Measurements from ENCODE around the gene PAPPA. TPM values are rescaled to one million over a fixed set of nuclear protein-coding genes. Genes with fewer than 3 reads are reported as not detected.

The PAPPA gene
- total and polyA plus RNA-seq, 9 of the 15 experiments (the other 6 are each of a cell fraction or from before 2014, with no cell fraction given), result 0.06 to 0.18 (median 0.11) TPM

DNA sequence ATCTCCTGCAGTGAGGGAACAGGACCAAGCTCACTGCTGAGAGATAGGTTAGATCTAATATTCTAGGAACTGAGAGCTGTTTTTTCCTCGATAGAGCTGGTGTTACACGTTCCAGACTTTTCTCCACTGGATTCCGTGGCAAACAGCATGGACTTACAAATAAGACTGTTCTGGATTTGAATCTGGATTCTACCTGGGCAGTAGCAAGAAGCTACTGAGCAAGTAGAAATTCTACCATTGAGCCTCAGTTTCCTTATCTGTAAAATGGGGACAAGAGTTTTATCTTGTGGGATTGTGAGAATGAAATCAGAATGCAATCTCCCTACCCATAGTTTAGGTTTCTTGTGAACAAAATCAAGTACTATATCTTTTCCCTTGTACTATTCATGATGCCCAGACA is 294.8 kb downstream of the PAPPA start:
- Histone ChIP-seq H3K36me3 (ENCODE audit: control insufficient read depth, insufficient read depth, low read length) (no peaks in the 10 kb centered on the region), H2AFZ (ENCODE audit: low read depth, low read length) (no peak overlapping the region), H4K20me1 (replicated peaks; ENCODE audit: control insufficient read depth, insufficient read depth, low read length) (no peaks in the 10 kb centered on the region), H3K9me1 (ENCODE audit: control insufficient read depth, insufficient read depth, low read length) (no peaks in the 10 kb centered on the region), H3K9ac (ENCODE audit: insufficient read depth in 1 of 2, low read depth in 2 of 2, low read length in 2 of 2) (no peak overlapping the region), H3K4me1 (replicated peaks in 1 of 2; ENCODE audit: control insufficient read depth in 2 of 2, insufficient read depth in 2 of 2, low read length in 2 of 2) (peaks cover 11 to 41% of the 10 kb centered on the region in 2 experiments), H3K9me3 (replicated peaks; ENCODE audit: control insufficient read depth, insufficient read depth, low read depth, low read length) (no peaks in the 10 kb centered on the region), H3K27me3 (ENCODE audit: control insufficient read depth in 2 of 2, insufficient read depth in 2 of 2, low read length in 2 of 2) (no peaks in the 10 kb centered on the region), H3K79me2 (ENCODE audit: control insufficient read depth, insufficient read depth, low read length) (no peaks in the 10 kb centered on the region), H3K4me3 (no peak overlapping the region), H3K27ac (ENCODE audit: extremely low read depth, low read depth, low read length) (no peak overlapping the region), H3K4me2 (ENCODE audit: insufficient read depth, low read length) (no peak overlapping the region)
- in situ Hi-C loops (cut with MboI), result no loop called here
- ChIA-PET CTCF (ENCODE audit: low intra/inter-chr PET ratio) (no interaction called here), POLR2A (interaction anchor here (0.6 kb wide), 1 partner anchor 17 kb away, joined by 4 read pairs; no protein-coding TSS in a partner anchor)
- TF ChIP-seq TCF7 (IDR thresholded peaks at IDR 0.05; ENCODE audit: borderline replicate concordance), result no peak
- peak; percentile 68 to 86 for TF ChIP-seq KDM1A (IDR thresholded peaks at IDR 0.05)
- no peak for TF ChIP-seq STAG1 (CRISPR knock-in tag; IDR thresholded peaks at IDR 0.05; ENCODE audit: borderline replicate concordance)
- no peak for TF ChIP-seq ELF2 (CRISPR knock-in tag; IDR thresholded peaks at IDR 0.05)
- peak; percentile 46 for TF ChIP-seq PHF20 (IDR thresholded peaks at IDR 0.05; ENCODE audit: partially characterized antibody)
- peak; percentile 96 for TF ChIP-seq BCOR (IDR thresholded peaks at IDR 0.05)
- peak; percentile 91; the same call in 1 of the 2 replicates for TF ChIP-seq HDAC2 (IDR thresholded peaks at IDR 0.05)
- no peak for TF ChIP-seq XRCC3 (IDR thresholded peaks at IDR 0.05)
- TF ChIP-seq SMARCA5 (IDR thresholded peaks at IDR 0.05), result peak; percentile 79; the same call in 1 of the 2 replicates
- TF ChIP-seq, protein P1, sequence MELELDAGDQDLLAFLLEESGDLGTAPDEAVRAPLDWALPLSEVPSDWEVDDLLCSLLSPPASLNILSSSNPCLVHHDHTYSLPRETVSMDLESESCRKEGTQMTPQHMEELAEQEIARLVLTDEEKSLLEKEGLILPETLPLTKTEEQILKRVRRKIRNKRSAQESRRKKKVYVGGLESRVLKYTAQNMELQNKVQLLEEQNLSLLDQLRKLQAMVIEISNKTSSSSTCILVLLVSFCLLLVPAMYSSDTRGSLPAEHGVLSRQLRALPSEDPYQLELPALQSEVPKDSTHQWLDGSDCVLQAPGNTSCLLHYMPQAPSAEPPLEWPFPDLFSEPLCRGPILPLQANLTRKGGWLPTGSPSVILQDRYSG (tag; conservative IDR thresholded peaks at IDR 0.05; ENCODE audit: low read depth), result no peak
- no peak for TF ChIP-seq RAD21 (CRISPR knock-in tag; conservative IDR thresholded peaks at IDR 0.05 in 1 of 2, IDR thresholded peaks at IDR 0.05 in 1 of 2)
- TF ChIP-seq ZNF133 (CRISPR knock-in tag; IDR thresholded peaks at IDR 0.05), result no peak
- TF ChIP-seq RBM25 (IDR thresholded peaks at IDR 0.05; ENCODE audit: low read depth, low read length, severe bottlenecking), result peak; percentile 94
- peak in 1 of 2 experiments; percentile 90; a peak in 2 of 4 replicates for TF ChIP-seq RCOR1 (IDR thresholded peaks at IDR 0.05; ENCODE audit: borderline replicate concordance in 1 of 2, low read depth in 2 of 2, low read length in 2 of 2)
- no peak for TF ChIP-seq TCFL5 (CRISPR knock-in tag; conservative IDR thresholded peaks at IDR 0.05)
- TF ChIP-seq MYC (IDR thresholded peaks at IDR 0.05; ENCODE audit: low read depth, low read length), result no peak
- TF ChIP-seq MYC (CRISPR knock-in tag; IDR thresholded peaks at IDR 0.05; ENCODE audit: borderline replicate concordance, low read depth), result no peak
- 0 out of 2 replicates have a peak, but pooled peaks have one; percentile 50 for TF ChIP-seq CBX1 (IDR thresholded peaks at IDR 0.05; ENCODE audit: low read depth)
- TF ChIP-seq, protein P2, sequence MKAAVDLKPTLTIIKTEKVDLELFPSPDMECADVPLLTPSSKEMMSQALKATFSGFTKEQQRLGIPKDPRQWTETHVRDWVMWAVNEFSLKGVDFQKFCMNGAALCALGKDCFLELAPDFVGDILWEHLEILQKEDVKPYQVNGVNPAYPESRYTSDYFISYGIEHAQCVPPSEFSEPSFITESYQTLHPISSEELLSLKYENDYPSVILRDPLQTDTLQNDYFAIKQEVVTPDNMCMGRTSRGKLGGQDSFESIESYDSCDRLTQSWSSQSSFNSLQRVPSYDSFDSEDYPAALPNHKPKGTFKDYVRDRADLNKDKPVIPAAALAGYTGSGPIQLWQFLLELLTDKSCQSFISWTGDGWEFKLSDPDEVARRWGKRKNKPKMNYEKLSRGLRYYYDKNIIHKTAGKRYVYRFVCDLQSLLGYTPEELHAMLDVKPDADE (conservative IDR thresholded peaks at IDR 0.05; ENCODE audit: control insufficient read depth, low read depth, low read length), result no peak
- peak; percentile 95 for TF ChIP-seq ADNP (tag; IDR thresholded peaks at IDR 0.05)
- WGBS (ENCODE audit: insufficient coverage, low coverage, missing lambda C conversion rate), result 68% methylated on average over 3 of the region's 3 CpGs
- intact Hi-C loops (cut with micrococcal nuclease), result no loop called here
- BruUV-seq (replicated peaks), result no TSS peak
- ATAC-seq (no peak), FAIRE-seq (no peak), DNase-seq (ENCODE audit: extremely low read depth in 1 of 4, low spot score in 3 of 4) (no peak)
